Fibroblast of the aortic adventitia (primary cell): ENCODE measurements around the gene AGTRAP. TPM values are rescaled to one million over a fixed set of nuclear protein-coding genes. Genes with fewer than 3 reads are reported as not detected.

ENCODE experiments used
- DNase-seq: peaks from one replicate; pipeline ENCODE4 v3.0.0-alpha.2; 2010; ENCODE audit warnings: low read depth
- H3K4me3 ChIP-seq: 2 replicates; pipeline ENCODE4 v1.5.1; 2011; ENCODE audit warnings: low read depth, mild to moderate bottlenecking, control low read depth, low read length, moderate library complexity
- total RNA-seq: library from RNA; depleted of rRNA; stranded (reverse); fragments of >200 nt; gene quantifications from 2 replicates; pipeline ENCODE4 v1.2.3, GENCODE V29; 2012; ENCODE audit warnings: low replicate concordance
- TF ChIP-seq, protein P1 (sequence below): IDR thresholded peaks from 2 replicates; pipeline ENCODE4 v1.5.1; 2011; ENCODE audit warnings: mild to moderate bottlenecking, low read length, control low read depth, inconsistent platforms; ENCODE audit not compliant: insufficient read depth

The AGTRAP gene
- total RNA-seq, 1 donor, result 49.4 TPM

DNA sequence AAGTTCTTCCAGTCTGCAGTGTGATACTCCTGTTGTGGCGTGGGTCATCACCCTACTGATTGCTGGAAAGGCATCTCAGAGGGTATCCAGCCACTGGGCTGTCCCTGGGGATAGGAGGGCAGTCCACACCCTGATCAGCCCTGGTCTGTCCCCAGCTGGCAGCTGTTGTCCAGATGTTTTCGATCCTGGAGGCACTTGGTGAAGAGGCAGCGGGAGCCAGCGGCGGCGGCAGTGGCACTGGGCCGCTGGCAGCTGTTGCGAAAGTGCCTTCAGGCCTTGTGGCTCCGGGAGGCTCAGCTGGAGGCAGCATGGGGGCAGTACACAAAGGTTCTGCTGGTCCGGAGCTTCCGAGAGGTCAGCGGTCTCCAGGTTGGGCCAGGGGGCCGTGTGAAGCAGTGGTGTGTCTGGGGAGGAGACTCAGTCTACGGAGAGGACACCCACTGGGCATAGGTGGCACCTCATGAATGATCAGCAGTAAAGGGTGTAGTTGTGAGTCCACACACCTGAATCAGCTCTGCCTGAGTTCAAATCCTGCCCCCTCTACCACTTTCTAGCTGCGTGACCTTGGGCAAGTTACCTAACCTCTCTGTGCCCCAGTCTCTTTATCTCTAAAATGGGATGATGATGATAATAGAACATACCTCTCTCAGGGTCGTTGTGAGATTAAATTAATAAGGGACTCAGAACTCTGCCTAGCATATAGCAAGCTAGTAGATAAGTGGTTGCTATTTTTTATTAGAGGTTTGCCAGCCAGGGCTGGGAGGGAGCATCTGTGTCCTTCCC is 32.2 kb downstream of the AGTRAP start:
- no peak for DNase-seq
- H3K4me3 ChIP-seq, result no peak overlapping the region
- TF ChIP-seq, protein P1, sequence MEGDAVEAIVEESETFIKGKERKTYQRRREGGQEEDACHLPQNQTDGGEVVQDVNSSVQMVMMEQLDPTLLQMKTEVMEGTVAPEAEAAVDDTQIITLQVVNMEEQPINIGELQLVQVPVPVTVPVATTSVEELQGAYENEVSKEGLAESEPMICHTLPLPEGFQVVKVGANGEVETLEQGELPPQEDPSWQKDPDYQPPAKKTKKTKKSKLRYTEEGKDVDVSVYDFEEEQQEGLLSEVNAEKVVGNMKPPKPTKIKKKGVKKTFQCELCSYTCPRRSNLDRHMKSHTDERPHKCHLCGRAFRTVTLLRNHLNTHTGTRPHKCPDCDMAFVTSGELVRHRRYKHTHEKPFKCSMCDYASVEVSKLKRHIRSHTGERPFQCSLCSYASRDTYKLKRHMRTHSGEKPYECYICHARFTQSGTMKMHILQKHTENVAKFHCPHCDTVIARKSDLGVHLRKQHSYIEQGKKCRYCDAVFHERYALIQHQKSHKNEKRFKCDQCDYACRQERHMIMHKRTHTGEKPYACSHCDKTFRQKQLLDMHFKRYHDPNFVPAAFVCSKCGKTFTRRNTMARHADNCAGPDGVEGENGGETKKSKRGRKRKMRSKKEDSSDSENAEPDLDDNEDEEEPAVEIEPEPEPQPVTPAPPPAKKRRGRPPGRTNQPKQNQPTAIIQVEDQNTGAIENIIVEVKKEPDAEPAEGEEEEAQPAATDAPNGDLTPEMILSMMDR, result no peak

DNA sequence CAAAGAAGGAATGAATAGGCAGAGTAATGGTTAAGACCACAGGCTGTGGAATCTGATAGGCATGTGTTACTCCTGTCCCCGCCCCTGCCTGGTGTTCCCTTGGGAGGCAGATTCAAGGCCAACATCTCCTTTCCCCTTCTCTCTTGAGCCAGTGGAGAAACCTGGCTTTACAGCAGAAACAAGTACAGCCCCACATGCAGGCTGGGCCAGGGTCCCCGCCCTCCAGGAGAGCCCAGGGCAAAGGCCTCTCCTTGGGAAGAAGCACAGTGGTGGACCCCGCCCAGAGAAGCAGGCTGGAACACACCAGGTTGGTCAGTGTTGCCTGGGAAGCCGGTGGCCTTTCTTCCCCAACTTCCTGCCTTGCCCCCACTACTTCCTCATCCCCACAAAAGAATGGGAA is 32.9 kb downstream of the AGTRAP start:
- TF ChIP-seq, protein P1, result no peak
- DNase-seq, result no peak
- H3K4me3 ChIP-seq, result no peak overlapping the region

- no peak overlapping the region for H3K4me3 ChIP-seq
- DNase-seq, result no peak
- TF ChIP-seq, protein P1, result no peak
Measured at GRCh38 chr1:11769274-11769673, 33.3 kb downstream of the AGTRAP start.

- no peak overlapping the region for H3K4me3 ChIP-seq
- DNase-seq, result no peak
- TF ChIP-seq, protein P1, result no peak
Measured at GRCh38 chr1:11770011-11770410, 34.1 kb downstream of the AGTRAP start.

GRCh38 chr1:11771481-11772043 is 35.6 kb downstream of the AGTRAP start:
- TF ChIP-seq, protein P1, result no peak
- H3K4me3 ChIP-seq, result no peak overlapping the region
- DNase-seq, result no peak

DNA sequence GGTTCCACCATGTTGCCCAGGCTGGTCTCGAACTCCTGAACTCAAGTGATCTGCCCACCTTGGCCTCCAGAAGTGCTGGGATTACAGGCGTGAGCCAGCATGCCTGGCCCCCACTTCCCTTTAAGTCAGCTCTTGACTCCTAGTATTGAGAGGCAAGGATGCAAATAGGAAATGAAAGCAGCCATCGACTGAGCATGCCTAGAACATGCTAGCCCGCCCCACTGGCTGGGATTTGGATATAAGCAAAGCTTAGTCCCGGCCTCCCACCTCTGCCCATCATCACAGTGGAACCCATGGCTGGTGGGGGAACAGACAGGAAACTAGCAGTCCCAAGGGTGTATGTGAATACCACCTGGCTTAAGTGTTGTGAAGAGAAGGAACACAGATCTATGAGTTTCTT is 36.5 kb downstream of the AGTRAP start:
- no peak for DNase-seq
- TF ChIP-seq, protein P1, result no peak
- no peak overlapping the region for H3K4me3 ChIP-seq
